NCI-H1105 treated with DMSO at 0.1 percent for 48 hours (cell line): ENCODE measurements around the gene C11orf86.

Source experiments
- DNase-seq: peaks from one replicate; lab custom pipeline; 2025; lab: John Stamatoyannopoulos, UW

The C11orf86 gene

DNA sequence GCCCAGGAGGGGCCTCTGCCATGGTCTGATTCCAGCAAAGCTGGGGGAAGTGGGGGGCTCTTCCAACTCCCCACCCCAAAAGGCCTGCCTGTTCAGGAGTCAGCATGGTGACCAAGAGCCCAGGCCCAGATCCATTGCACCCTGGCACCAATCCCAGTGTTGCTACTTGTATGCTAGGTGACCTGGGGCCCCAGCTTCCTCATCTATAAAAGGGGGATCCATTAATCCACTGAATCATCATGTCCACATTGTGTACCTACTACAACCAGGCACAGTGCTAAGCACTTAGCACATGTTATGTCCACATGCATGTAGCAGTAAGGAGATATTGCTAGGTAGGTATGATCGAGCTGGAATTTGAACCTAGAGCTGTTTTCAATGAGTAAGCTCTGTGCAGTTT lies 49.9 kb downstream of the C11orf86 start:
- DNase-seq = no peak

DNA sequence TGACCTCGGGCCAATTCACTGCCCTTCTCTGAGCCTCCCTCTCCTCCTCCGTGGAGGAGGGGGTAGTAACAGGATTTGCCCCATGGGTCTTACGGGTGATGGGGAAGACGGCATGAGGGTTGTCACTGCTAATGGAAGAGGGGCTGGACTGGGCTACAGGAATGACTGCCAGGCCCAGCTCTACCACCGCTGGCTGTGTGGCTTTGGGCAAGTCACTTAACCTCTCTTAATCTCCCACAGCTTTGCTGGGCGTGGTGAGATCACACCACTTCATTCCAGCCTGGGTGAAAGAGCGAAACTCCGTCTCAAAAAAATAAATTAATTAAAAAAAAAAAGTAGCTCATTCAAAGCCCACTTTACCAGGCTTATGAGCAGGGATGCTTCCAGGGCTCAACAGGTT lies 50.6 kb downstream of the C11orf86 start:
- no peak for DNase-seq
